22Rv1 (cell line): ENCODE data around the gene OGDH.

ENCODE experiments used
- ZFX ChIP-seq: fragments of 450-650 bp; IDR thresholded peaks from 2 replicates; pipeline ENCODE4 v1.6.1; 2017; ENCODE audit warnings: antibody characterized with exemption, borderline replicate concordance
- TF ChIP-seq, protein P1 (sequence below): fragments of 450-650 bp; IDR thresholded peaks from 2 replicates; pipeline ENCODE4 v1.5.1; 2017; ENCODE audit warnings: mild to moderate bottlenecking

DNA sequence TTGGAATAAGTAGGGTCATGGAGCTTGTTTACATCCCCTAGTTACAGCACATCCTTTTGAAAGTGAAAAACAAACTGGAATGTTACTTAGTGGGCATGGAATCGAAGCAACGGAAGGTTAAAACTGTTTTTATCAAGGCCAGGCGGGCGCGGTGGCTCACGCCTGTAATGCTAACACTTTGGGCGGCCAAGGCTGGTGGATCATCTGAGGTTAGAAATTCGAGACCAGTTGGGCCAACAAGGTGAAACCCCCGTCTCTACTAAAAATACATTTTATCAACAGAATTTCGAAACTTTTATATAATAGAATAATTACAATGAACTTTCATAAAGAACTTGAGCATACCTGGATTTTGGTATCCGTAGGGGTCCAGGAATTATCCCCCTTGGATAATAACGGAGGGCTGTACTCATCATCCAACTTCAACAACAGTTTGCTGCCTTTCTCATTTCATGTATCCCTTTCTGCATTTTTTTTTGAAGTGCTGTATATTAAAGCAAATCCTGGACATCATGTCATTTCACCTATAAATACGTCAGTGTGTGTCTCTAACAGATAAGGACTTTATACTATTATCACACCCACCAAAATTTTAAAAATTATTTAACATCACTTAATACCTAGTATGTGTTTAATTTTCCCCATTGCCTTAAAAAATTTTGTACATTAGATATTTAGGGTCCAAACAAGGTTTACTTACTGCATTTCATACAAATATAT, 23.1 kb upstream of the OGDH start:
- TF ChIP-seq, protein P1, sequence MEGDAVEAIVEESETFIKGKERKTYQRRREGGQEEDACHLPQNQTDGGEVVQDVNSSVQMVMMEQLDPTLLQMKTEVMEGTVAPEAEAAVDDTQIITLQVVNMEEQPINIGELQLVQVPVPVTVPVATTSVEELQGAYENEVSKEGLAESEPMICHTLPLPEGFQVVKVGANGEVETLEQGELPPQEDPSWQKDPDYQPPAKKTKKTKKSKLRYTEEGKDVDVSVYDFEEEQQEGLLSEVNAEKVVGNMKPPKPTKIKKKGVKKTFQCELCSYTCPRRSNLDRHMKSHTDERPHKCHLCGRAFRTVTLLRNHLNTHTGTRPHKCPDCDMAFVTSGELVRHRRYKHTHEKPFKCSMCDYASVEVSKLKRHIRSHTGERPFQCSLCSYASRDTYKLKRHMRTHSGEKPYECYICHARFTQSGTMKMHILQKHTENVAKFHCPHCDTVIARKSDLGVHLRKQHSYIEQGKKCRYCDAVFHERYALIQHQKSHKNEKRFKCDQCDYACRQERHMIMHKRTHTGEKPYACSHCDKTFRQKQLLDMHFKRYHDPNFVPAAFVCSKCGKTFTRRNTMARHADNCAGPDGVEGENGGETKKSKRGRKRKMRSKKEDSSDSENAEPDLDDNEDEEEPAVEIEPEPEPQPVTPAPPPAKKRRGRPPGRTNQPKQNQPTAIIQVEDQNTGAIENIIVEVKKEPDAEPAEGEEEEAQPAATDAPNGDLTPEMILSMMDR: no peak
- TF ChIP-seq ZFX: no peak
